ENCODE data around the gene ROBO1. TPM values are rescaled to one million over a fixed set of nuclear protein-coding genes. Genes with fewer than 3 reads are reported as not detected.

The ROBO1 gene
- total and polyA plus RNA-seq, 2 of the 8 experiments (the other 6 are each of a cell fraction or from before 2014, with no cell fraction given) = 51.4 to 91.0 TPM

- TF ChIP-seq NANOG (IDR thresholded peaks at IDR 0.05; ENCODE audit: insufficient read depth, low read depth, low read length, poor library complexity, severe bottlenecking) = no peak
- no peak for TF ChIP-seq SAP30 (IDR thresholded peaks at IDR 0.05; ENCODE audit: insufficient read depth, insufficient replicate concordance, low read length)
- no peak for TF ChIP-seq HDAC2 (IDR thresholded peaks at IDR 0.05; ENCODE audit: borderline replicate concordance in 1 of 2, low read depth in 2 of 2, low read length in 2 of 2)
- no peak for TF ChIP-seq ASH2L (IDR thresholded peaks at IDR 0.05; ENCODE audit: low read length)
These were observed 669.7 kb downstream of the ROBO1 start (continued) for GRCh38 chr3:79097964-79098660.
